ENCODE measurements around the gene THSD8. TPM values are rescaled to one million over a fixed set of nuclear protein-coding genes. Genes with fewer than 3 reads are reported as not detected.

Gene THSD8
- total RNA-seq, 1 experiment from 2014 or later: 45.8 TPM

DNA sequence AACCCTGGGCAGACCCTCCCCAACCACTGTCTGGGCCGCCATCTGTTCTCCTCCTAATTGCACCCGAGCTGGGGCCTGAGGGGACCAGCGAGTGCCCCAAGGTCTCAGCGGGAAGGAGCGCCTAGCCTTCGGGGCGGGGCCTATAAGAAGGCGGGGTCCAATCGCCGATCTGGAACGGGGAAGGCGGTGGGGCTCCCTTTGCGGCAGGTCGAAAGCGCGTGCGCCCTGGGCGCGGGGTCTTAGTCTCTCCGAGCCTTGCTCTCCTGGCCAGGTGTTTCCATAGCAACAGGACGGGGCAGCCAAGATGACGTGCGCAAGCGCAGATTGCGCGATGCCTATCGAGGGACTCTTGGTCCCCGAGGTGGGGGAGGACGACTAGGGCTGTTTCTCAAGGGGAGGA, 39.2 kb downstream of the THSD8 start:
- no peak overlapping the region for H3K27ac ChIP-seq (ENCODE audit: insufficient read length, low read depth, low read length)
- WGBS (ENCODE audit: extremely low coverage, insufficient read length, low lambda C conversion rate): no CpG with 5 or more reads among the region's 29 CpGs
- H3K4ac ChIP-seq (ENCODE audit: low read depth, low read length): no peak overlapping the region
- Mint-ChIP-seq H3K4me1 (peaks cover 35 to 37% of the 10 kb centered on the region in 2 experiments), H3K36me3 (ENCODE audit: insufficient read depth in 1 of 3, low read depth in 3 of 3) (peaks cover 0 to 8% (median 8%) of the 10 kb centered on the region in 3 experiments; a peak in 6 of 7 replicates), H3K27me3 (ENCODE audit: low read depth) (peaks cover 8% of the 10 kb centered on the region), H3K27ac (peak overlapping the region; percentile 95 to 99 (median 99); a peak in 6 of 7 replicates), H3K9me3 (no peaks in the 10 kb centered on the region; a peak in 1 of 5 replicates), H3K4me3 (peak overlapping the region; percentile 64 to 81)
- no peak overlapping the region for H2BK20ac ChIP-seq (ENCODE audit: low read depth, low read length, poor library complexity, severe bottlenecking)
- peak; percentile 98 for DNase-seq
- H3K14ac ChIP-seq (ENCODE audit: insufficient read depth, low read length): no peak overlapping the region
- no peak overlapping the region for H4K5ac ChIP-seq (ENCODE audit: insufficient read length, low read depth, low read length)
- peaks cover 2% of the 10 kb centered on the region; the same call in 1 of the 2 replicates for H3K4me1 ChIP-seq (ENCODE audit: insufficient read depth, low read length)
- H3K4me2 ChIP-seq (ENCODE audit: insufficient read depth, insufficient read length, low read length): peak overlapping the region; percentile 48
- no peak overlapping the region for H2BK5ac ChIP-seq (ENCODE audit: insufficient read length, low read length)
- no peaks in the 10 kb centered on the region for H3K79me1 ChIP-seq (ENCODE audit: insufficient read depth, low read depth, low read length, poor library complexity, severe bottlenecking)
- no peak overlapping the region for H3T11ph ChIP-seq (ENCODE audit: low read length)
- no peaks in the 10 kb centered on the region for H3K9me3 ChIP-seq (ENCODE audit: control insufficient read depth, low read depth, low read length)
- no peak overlapping the region for H3K18ac ChIP-seq (ENCODE audit: insufficient read length, low read depth, low read length)
- H3K56ac ChIP-seq (ENCODE audit: insufficient read length, low read depth, low read length): no peak overlapping the region
- H3K27me3 ChIP-seq (ENCODE audit: insufficient read depth, low read length): no peaks in the 10 kb centered on the region
- H3K79me2 ChIP-seq (ENCODE audit: insufficient read depth, low read length): no peaks in the 10 kb centered on the region
- H3K9ac ChIP-seq (ENCODE audit: extremely low read depth, insufficient read length, low read length): no peak overlapping the region
- H3K23ac ChIP-seq (ENCODE audit: insufficient read length, low read depth, low read length): no peak overlapping the region
- no peak overlapping the region for H4K8ac ChIP-seq (replicated peaks; ENCODE audit: insufficient read length, low read depth, low read length)
- no peak overlapping the region for H2BK12ac ChIP-seq (ENCODE audit: insufficient read length, low read depth, low read length)
- no peak for TF ChIP-seq CTCF (conservative IDR thresholded peaks at IDR 0.05)
- no peak overlapping the region for H4K91ac ChIP-seq (ENCODE audit: insufficient read length, low read depth, low read length)
- no peak overlapping the region for H2BK120ac ChIP-seq (ENCODE audit: low read depth, low read length, poor library complexity, severe bottlenecking)
- no peaks in the 10 kb centered on the region for H4K20me1 ChIP-seq (ENCODE audit: control insufficient read depth, insufficient read depth, insufficient read length)
- H3K23me2 ChIP-seq (ENCODE audit: insufficient read length, low read depth, low read length, poor library complexity, severe bottlenecking): peaks cover 2% of the 10 kb centered on the region
- no peak overlapping the region for H2AFZ ChIP-seq (ENCODE audit: low read length)
- H2BK15ac ChIP-seq (ENCODE audit: low read depth, low read length): no peak overlapping the region
- no peak overlapping the region for H2AK5ac ChIP-seq (ENCODE audit: insufficient read length, low read length)

Data from H9 (cell line).